RCC 7860 (cell line): ENCODE data around the gene LAMTOR3.

ENCODE experiments used
- DNase-seq: peaks from one replicate; pipeline ENCODE4 v3.0.0-alpha.2; 2015; ENCODE audit warnings: low spot score
- FAIRE-seq: peaks from 2 replicates; lab custom pipeline; 2012; peaks lifted over from hg19 to GRCh38; lab: Jason Lieb, UNC

The LAMTOR3 gene, protein sequence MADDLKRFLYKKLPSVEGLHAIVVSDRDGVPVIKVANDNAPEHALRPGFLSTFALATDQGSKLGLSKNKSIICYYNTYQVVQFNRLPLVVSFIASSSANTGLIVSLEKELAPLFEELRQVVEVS

GRCh38 chr4:99894161-99894997 lies at the start of gene LAMTOR3:
Gene LAMTOR3, minus strand, starts transcription at chr4:99894427. Its CDS starts 464 bp downstream, at chr4:99893963.
- FAIRE-seq (no peak), DNase-seq (peak; percentile 72)

GRCh38 chr4:99938243-99938753 lies 44.1 kb upstream of the LAMTOR3 start:
- DNase-seq, result no peak
- FAIRE-seq, result no peak

GRCh38 chr4:99934891-99935290 lies 40.7 kb upstream of the LAMTOR3 start:
- FAIRE-seq (no peak), DNase-seq (no peak)

DNA sequence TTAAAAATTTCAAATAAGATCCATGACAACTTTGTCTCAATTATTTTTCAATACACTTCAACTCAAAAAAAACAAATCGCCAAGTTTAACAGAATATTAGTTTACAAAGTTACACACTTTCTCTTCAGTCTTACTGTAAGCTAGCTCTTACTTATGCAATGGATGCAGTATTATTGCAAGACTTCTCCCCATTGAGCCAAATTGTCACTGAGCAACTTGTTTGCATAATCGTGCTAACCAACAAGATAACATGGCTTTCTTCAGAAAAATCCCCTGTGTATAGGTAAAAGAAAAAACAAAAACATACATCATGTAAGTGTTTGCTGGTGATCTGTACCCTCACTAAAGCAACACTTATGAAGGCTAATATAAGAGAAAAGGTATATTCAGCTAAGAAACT lies 33.3 kb upstream of the LAMTOR3 start:
- DNase-seq (no peak), FAIRE-seq (no peak)

- DNase-seq, result no peak
- FAIRE-seq, result no peak
These were observed 26.9 kb upstream of the LAMTOR3 start for GRCh38 chr4:99921174-99921573.

GRCh38 chr4:99918656-99919055 lies 24.4 kb upstream of the LAMTOR3 start:
- no peak for FAIRE-seq
- DNase-seq, result no peak

GRCh38 chr4:99917575-99917974 lies 23.3 kb upstream of the LAMTOR3 start:
- DNase-seq (no peak), FAIRE-seq (no peak)

GRCh38 chr4:99915449-99915848 lies 21.2 kb upstream of the LAMTOR3 start:
- FAIRE-seq (no peak), DNase-seq (no peak)

DNA sequence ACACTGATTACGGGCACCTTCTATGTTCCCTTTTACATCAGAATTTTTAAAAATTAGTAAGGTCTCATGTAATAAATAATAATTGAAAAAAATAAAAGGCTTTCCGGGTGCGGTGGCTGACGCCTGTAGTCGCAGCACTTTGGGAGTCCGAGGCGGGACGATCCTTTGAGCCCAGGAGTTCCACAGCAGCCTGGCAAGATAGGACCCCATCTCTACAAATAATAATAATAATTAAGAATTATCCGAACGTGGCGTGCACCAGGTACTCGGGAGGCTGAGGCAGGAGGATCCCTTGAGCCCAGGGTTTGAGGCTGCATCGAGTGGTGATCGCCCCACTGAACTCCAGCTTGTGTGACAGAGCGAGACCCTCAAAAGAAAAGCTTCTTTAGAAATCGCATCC lies 771 bp upstream of the LAMTOR3 start:
- FAIRE-seq, result no peak
- no peak for DNase-seq

DNA sequence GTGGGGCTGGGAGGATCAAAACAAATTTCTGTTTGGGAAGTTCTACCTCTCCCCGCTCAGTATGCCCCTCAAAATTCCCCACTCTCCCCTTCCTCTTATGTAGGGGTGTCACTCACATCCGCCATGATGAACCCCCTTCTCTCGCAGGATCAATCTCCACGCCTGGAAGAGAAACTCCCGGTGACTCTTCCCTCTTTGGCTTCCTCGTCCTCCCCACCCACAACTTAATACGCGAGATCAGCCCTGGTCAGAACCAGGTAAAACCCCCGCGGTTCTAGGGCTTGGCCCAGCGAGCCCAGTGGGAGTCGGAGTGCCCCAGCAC lies 427 bp downstream of the LAMTOR3 start:
- FAIRE-seq (no peak), DNase-seq (no peak)

- FAIRE-seq (no peak), DNase-seq (no peak)
These were observed 1.2 kb downstream of the LAMTOR3 start for GRCh38 chr4:99893029-99893428.

DNA sequence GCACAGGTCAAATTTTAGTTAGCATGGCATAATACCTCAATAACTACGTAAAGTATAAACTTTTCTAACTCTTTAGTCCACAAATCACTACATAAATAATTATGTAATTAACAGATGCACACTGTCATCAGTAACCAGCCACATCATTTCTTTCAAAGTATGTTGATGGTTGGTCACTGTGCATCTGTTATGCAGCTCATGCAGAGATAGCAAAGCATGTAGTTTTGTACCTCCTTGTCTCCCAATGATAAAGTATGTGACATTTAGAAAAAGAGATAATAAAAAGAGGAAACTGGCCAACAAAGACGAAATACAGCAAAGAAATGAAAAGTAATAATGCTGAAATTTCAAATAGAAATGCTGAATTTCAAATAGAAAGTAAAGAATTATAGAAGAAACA lies 2.9 kb downstream of the LAMTOR3 start:
- FAIRE-seq (no peak), DNase-seq (no peak)

GRCh38 chr4:99887837-99888236 lies 6.4 kb downstream of the LAMTOR3 start:
- DNase-seq (no peak), FAIRE-seq (no peak)

GRCh38 chr4:99886146-99886545 lies 8.1 kb downstream of the LAMTOR3 start:
- no peak for FAIRE-seq
- no peak for DNase-seq

DNA sequence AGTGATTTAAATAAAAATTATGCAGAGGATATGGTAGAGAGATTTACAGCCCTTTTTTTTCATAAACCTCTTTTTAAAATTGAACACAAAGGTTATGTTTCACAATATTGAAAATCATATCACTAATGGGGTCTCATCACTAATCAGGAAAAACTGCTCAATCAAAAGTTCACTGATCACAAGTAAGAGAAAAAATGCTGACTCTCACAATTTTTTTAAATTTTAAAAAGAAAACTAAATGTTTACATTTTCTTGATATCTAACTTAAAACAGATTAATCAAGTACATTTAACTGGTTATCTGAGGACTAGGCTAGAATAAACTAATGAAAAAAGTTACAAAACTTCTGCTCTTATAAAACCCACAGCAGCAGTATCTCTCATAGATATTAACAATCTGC lies 8.5 kb downstream of the LAMTOR3 start:
- FAIRE-seq (no peak), DNase-seq (no peak)

GRCh38 chr4:99885063-99885664 lies 9.1 kb downstream of the LAMTOR3 start:
- peak; percentile 8 for DNase-seq

GRCh38 chr4:99879458-99879857 lies 14.8 kb downstream of the LAMTOR3 start:
- no peak for FAIRE-seq
- DNase-seq, result no peak

More at GRCh38 chr4:99885063-99885664, 9.1 kb downstream of the LAMTOR3 start:
- FAIRE-seq, result peak; percentile 67

DNA sequence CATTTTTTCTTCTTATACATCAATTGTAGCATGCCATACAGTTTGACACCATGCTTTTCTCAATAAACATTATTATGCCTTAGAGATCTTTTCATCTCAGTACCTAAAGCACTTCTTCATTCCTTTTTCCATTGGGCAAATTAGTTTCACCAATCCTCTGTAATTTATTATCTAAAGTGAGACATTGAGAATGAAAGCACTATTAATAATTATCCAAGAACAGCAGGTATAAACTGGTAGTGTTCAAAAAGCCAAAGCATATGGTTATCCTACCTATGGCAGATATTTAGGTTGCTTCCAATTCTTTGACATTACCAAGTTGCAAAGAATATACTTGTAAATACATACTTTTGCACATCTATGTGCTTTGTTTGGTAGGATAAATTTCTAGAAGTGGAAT lies 15.6 kb downstream of the LAMTOR3 start:
- DNase-seq, result no peak
- no peak for FAIRE-seq

DNA sequence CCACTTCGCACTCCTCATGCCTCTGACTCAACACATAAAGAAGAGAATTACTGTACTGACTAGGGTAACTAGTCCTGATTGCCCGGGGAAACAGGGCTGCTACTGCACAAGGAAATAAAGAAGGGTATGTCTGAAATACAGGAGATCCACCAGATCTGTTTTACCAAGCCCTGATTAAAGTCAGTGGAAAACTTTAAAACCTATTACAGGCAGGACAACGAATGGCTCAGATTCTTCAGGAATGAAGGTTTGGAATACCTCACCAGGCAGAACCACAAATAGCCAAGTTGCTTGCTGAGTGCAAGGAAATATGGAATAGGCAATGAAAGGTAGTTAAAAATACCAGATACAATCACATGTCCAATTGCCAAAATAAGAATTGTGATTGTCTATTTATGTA lies 17.3 kb downstream of the LAMTOR3 start:
- FAIRE-seq, result no peak

DNA sequence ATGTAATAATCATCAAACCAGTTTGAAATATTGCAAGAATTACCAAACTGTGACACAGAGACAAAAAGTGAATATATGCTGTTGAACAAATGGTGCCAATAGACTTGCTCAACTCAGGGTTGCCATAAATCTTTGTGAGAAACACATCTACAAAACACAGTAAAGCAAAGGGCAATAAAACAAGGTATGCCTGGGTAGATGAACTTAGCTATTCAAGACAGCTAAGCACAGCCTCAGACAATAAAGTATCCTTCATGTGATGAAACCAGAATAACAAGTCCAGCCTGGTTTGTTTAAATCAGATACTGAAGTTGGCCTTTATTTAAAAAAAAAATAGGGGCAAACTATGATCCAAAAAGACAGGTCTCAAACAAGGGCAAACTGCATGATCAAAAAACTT lies 19.2 kb downstream of the LAMTOR3 start:
- no peak for FAIRE-seq
- no peak for DNase-seq

More for the DNA sequence above, 17.3 kb downstream of the LAMTOR3 start:
- DNase-seq, result no peak

DNA sequence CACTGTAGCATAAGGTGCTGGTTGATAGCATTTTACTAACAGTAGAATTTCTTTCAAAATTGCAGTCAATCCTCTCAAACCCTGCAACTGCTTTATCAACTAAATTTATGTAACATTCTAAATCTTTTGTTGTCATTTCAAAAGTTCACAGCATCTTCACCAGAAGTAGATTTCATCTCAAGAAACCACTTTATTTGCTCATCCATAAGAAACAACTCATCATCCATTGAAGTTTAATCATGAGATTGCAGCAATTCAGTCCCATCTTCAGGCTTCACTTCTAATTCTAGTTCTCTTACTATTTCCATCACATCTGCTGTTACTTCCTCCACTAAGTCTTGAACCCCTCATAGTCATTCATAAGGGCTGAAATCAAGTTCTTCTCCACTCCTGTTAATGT lies 21.7 kb downstream of the LAMTOR3 start:
- DNase-seq (no peak), FAIRE-seq (no peak)

DNA sequence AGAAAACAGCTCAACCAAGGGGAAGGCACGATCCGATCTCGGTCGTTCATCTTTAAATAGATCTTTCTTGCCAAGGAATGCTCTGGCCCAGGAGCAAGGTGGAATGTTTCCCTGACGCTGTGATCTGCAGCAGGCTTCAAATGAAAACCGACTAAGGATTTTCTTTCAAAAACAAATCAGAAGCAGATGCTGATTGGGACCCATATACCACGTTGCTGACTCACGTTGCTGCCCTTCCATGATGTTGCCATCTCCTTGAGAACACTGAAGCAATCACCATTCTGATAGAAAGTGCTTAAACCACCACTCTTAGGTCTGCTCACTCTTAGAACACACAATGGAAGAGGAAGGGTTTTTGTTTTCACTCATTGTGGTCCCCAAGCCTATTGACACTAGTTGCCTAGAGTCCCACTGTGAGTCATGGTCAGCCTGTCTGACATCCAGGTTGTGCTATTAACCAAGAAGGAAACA lies 26.1 kb downstream of the LAMTOR3 start:
- no peak for FAIRE-seq
- DNase-seq, result no peak
